Measurements from ENCODE around the gene WDR27.

Gene WDR27

GRCh38 chr6:169701954-169702839, at the start of gene WDR27, which contains the start of gene C6orf120:
TSS of gene WDR27 (minus strand) at chr6:169702029. CDS start at chr6:169689005, 13,024 bp downstream.
TSS of gene C6orf120 (plus strand) at chr6:169702126. CDS start at chr6:169702460, 334 bp downstream.
- DNase-seq: peak; percentile 99

DNA sequence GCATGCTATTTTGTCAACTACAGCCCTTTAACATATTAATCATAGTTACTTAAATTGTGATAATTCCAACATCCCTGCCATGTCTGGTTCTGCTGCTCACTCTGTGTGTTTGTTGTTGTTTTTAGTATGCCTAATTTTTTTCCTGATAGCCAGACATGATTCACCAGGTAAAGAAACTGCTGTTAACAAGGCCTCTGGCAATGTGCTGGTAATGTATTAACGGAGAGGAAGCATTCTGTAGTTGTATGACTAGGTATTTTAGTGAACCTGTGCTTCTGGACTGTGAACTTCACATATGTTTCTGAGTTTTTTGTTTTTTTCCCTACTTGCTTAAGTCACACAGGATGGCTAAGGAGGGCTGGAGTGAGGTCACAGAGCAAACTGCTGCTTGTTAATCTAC, 44.7 kb upstream of the WDR27 start:
- no peak for DNase-seq

GRCh38 chr6:169745405-169745804, 43.6 kb upstream of the WDR27 start:
- no peak for DNase-seq

GRCh38 chr6:169741344-169741743, 39.5 kb upstream of the WDR27 start:
- DNase-seq: no peak

DNA sequence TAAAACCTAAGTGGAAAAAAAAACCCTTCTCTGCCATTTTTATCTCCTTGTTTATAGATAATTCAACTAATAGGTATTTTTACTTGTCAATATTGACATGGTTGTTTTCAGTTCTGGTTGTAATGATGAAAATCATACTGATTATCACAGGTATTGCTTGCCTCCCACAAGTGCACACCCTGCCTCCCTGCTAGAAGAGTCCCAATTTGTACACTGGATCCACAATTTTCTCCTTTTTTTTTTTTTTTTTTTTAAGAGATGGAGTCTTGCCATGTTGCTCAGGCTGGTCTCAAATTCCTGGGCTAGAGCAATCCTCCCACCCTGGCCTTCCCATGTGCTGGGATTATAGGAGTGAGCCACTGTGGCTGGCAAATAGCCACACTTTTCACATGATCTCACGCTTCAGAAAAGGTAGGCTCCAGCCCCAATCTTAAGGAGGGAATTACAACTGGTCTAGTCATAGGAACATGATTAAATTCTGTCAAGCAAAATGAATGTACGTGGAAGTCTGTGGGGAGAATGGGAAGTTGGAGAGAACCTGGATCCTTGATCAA, 37.2 kb upstream of the WDR27 start:
- no peak for DNase-seq

DNA sequence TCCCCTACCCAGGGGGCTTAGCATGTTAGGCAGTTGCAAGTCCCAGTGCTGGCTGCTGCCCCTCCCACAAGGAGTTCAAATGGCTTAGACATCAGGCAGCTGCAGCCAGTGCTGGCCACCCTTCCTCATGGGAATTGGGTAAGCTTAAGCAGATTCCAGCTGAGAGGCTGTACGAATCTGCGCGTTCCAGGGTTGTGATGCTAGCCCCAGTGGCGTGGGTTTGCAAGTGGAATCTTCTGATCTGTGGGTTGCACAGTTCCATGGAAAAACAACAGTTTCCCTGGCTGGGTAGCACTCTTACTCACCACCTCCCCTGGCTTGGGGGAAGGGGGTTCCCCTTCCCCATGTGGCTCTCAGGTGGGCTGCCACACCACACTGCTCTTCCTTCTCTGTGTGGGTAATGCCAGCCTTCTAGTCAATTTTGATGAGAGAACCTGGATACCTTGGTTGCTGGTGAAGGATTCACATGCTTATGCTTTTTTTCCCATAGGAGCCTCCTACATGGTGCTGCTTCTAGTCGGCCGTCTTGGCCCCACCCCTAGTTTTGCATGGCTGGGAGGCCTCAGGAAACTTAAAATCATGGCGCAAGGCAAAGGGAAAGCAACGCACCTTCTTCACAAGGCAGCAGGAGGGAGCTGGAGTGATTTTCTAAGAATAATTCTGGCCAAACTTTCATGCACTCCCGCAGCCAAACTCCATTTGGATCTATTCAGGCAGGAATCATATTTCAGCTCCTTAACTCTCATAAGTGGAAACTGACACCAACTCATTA, 36.6 kb upstream of the WDR27 start:
- DNase-seq: no peak

DNA sequence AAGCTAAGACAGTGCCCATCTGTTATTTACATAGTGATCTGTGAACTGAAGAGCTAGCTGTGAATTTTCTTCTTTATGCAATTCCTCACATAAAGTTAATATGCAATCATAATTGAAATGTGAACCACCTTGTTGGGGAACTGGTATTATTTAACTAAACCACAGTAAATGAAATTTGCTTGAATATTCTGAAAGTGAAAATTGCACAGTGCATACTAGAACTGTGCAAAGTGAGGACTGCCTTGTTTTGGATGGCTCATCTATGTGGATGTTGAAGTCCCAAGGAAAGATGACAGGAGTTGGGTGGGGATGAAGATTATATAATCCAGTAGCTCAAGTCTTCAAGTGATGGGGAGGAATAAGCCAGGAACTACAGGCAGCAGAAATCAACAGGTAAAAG, 28.1 kb upstream of the WDR27 start:
- no peak for DNase-seq

- DNase-seq: no peak
These were observed 25.1 kb upstream of the WDR27 start for GRCh38 chr6:169726963-169727362.

DNA sequence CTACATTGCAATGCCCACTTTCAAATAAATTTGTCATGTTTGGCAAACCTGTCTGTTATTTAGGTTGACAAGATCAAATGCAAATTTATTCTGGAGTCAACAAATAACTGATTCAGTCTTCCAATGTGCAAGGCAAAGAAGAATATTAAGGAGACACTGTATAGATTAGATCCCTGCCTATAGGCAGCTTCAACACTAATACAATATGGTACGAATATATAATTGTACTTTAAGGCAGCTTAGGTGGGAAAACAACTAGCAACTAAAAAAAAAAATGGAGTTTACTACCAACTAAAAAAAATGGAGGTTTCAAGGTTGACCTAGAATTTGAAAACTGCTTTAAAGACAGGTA, 24.2 kb upstream of the WDR27 start:
- DNase-seq: no peak

DNA sequence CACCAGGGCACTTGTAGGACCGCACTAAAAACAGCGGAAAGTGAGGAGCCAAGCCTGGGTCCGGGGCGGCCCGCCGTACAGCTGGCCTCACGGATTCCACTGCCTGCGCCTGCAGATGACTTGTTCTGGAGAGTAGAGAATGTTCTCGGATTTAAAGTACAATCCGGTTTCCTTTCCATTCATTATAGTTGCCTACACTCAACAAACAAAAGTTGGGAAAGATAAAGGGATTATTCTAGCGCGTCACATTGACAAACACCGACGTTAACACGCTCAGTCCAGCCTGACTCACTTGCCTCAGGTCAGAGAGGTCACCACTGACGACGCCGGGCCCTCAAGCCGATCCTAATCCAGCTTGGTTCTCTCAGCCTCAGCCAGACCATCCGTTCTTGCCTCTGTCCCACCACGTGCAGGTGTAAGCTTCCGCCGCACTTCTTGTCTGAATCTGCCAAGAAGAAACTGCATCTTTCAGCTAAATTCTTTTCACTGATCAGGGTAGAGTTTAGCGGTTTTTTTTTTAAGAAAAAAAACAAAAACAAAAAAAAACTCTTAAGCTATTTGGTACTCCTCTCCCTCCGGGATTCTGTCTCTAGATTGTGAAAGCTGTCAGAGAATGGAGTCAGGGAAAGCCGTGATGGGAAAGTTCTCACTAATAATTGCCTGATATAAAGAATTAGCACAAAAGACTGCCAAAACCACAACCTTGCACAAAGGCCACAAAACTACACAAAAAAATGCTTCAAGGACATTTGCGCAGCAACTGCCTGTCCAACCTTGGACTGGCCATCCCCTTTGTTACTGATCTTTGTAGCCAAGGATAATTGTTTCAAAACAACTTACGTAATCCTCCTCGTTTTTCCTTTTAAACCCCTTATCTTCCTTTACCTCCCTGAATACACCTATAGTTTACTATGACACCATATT, 23.6 kb upstream of the WDR27 start:
- DNase-seq: no peak

GRCh38 chr6:169724494-169725124, 22.8 kb upstream of the WDR27 start, which contains the start of gene PHF10:
TSS of gene PHF10 (minus strand) at chr6:169724500. CDS start at chr6:169723931, 569 bp downstream.
- DNase-seq: peak; percentile 81

DNA sequence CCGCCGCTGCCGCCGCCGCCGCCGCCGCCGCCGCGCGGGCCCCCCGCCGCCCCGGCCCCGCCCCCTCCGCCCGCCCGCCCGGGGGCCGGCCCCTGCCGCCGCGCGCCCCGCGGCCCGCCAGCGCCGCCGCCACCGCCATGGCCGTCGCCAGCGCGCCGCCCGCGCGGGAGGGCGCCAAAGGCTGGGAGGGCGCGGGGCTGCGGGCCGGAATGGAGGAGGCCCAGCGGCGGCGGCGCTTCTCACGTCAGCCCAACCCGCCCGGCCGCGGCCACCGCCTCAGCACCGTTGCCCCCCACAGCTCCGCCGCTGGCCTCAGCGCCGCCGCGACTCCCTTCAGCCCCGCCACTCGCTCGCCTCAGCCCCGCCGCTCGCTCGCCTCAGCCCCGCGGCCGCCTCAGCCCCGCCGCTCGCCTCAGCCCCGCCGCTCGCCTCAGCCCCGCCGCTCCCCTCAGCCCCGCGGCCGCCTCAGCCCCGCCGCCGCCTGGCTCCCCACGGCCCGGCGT, 22.2 kb upstream of the WDR27 start:
- DNase-seq: peak; percentile 45

- peak; percentile 69 for DNase-seq
These were observed 21.5 kb upstream of the WDR27 start for GRCh38 chr6:169723200-169723909.

- DNase-seq: no peak
These were observed 20.8 kb upstream of the WDR27 start for GRCh38 chr6:169722362-169723199.

DNA sequence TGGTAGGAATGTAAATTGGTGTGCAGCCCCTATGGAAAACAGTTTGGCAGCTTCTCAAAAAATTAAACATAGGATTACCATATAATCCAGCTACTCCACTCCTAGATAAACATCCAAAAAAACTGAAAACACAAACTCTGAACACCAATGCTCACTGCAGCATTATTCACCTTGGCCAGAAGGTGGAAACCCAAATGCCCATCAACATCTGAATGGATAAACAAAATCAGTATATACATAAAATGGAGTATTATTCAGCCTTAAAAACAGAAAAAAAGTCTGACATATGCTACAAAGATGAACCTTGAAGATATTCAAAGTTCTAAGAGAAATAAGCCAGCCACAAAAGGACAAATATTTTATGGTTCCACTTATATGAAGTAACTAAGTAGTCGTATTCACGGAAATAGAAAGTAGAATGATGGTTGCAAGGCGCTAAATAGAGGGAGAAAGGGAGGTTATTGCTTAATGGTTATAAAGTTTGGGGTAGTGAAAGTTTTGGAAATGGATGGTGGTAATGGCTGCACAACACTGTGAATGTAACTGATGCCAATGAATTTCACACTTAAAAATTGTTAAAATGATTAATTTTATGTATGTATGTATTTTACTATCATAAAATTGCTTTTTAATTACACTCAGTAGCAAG, 18.5 kb upstream of the WDR27 start:
- DNase-seq: no peak

GRCh38 chr6:169719117-169719516, 17.3 kb upstream of the WDR27 start:
- no peak for DNase-seq

DNA sequence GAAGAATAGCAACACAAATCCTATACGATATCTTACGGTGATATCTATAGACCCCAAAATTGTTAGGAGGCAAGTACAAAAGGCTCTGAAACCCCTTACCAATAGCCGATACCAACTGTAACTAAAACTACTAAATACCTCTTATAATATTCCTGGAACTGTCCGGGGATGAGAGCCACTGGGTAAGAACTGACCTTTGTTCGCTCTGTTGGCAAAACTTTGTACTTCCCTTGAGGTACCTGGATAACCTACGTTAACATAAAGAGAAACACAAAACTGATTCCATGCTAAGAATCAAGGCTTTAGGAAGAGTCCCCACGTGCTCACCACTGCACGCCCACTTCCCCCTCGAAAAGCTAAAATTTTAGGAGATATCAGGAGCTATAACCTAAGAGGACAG, 12.8 kb upstream of the WDR27 start:
- DNase-seq: no peak

DNA sequence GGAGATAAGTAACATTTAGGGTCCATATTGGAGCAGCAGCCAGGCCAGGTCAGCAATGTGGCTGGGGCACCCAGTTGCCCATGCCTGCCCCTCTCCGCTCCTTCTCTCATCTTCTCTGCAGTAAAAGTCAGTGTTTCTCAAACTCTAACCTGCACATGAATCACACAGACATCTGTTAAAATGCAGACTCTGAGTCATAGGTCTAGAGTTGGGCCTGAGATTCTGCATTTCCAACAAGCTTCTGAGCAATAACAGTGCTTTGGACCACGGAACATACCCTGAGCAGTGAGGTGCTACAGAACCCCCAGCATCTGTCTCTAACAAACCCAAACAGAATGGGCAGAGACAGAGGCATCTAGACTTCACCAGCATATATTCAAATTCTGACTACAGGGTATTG, 12.3 kb upstream of the WDR27 start:
- no peak for DNase-seq

DNA sequence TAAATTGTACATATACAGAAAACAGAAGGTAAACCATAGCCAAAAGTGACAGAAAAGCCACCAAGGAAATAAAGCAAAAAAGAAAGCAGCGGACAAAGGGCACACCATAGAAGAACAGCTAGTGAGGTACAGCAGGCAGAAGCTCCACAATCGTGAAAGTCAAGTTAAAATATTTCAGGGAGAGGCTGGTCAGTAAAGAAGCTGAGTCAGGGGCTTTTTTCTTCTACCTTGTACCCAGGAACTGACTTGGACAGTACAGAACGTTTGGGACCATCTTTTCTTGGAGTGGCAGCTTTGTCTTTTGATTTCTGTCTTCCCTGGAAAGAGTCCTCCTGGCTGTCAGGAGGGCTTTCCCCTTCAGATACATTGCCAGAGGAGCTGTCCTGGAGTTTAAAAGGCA, 8.2 kb upstream of the WDR27 start:
- DNase-seq: no peak

GRCh38 chr6:169709293-169709692, 7.5 kb upstream of the WDR27 start:
- no peak for DNase-seq

All from activated CD8-positive, alpha-beta memory T cell treated with anti-CD3 and anti-CD28 coated beads, Interleukin-2, amount 50 U/mL, for 4 hours (primary cell).